IPS-15b (cell line): ENCODE measurements around the gene BCL6.
A peak's percentile ranks its signal among the peaks of the same experiment; 100 is the strongest.

ENCODE experiments used
- H3K27me3 ChIP-seq: one replicate; pipeline ENCODE4 v1.6.1; 2013; ENCODE audit warnings: low read length; ENCODE audit not compliant: control insufficient read depth, insufficient read depth
- H3K36me3 ChIP-seq: one replicate; pipeline ENCODE4 v1.6.1; 2013; ENCODE audit warnings: low read length; ENCODE audit not compliant: control insufficient read depth, insufficient read depth
- H3K4me1 ChIP-seq: one replicate; pipeline ENCODE4 v1.6.1; 2013; ENCODE audit warnings: mild to moderate bottlenecking, low read length; ENCODE audit not compliant: control insufficient read depth, insufficient read depth
- H3K4me3 ChIP-seq: one replicate; pipeline ENCODE4 v1.5.1; 2013; ENCODE audit warnings: low read depth, low read length
- H3K9ac ChIP-seq: one replicate; pipeline ENCODE4 v1.6.1; 2013; ENCODE audit warnings: low read depth, mild to moderate bottlenecking, low read length
- H3K9me3 ChIP-seq: one replicate; pipeline ENCODE4 v1.6.1; 2013; ENCODE audit warnings: mild to moderate bottlenecking, low read length; ENCODE audit not compliant: control insufficient read depth, insufficient read depth

BCL6 gene

GRCh38 chr3:187719628-187720336 is 25.5 kb downstream of the BCL6 start:
- Histone ChIP-seq H3K9ac (no peak overlapping the region), H3K4me3 (peak overlapping the region; percentile 4), H3K36me3 (peaks cover under 1% of the 10 kb centered on the region), H3K9me3 (no peaks in the 10 kb centered on the region), H3K27me3 (no peaks in the 10 kb centered on the region), H3K4me1 (peaks cover 10% of the 10 kb centered on the region)

- no peaks in the 10 kb centered on the region for H3K36me3 ChIP-seq
- H3K4me3 ChIP-seq: no peak overlapping the region
- no peaks in the 10 kb centered on the region for H3K9me3 ChIP-seq
- peaks cover 10% of the 10 kb centered on the region for H3K4me1 ChIP-seq
- no peaks in the 10 kb centered on the region for H3K27me3 ChIP-seq
- no peak overlapping the region for H3K9ac ChIP-seq
Measured at GRCh38 chr3:187718802-187719201, 26.5 kb downstream of the BCL6 start.

- no peak overlapping the region for H3K9ac ChIP-seq
- H3K27me3 ChIP-seq: no peaks in the 10 kb centered on the region
- H3K4me1 ChIP-seq: peaks cover 10% of the 10 kb centered on the region
- H3K4me3 ChIP-seq: no peak overlapping the region
- H3K9me3 ChIP-seq: no peaks in the 10 kb centered on the region
- H3K36me3 ChIP-seq: no peaks in the 10 kb centered on the region
Measured at GRCh38 chr3:187717572-187717971, 27.7 kb downstream of the BCL6 start.

- Histone ChIP-seq H3K4me1 (peaks cover 2% of the 10 kb centered on the region), H3K27me3 (no peaks in the 10 kb centered on the region), H3K9ac (no peak overlapping the region), H3K4me3 (no peak overlapping the region), H3K36me3 (no peaks in the 10 kb centered on the region), H3K9me3 (no peaks in the 10 kb centered on the region)
Measured at GRCh38 chr3:187714404-187714979, 30.8 kb downstream of the BCL6 start.

- no peaks in the 10 kb centered on the region for H3K36me3 ChIP-seq
- H3K4me1 ChIP-seq: no peaks in the 10 kb centered on the region
Measured at GRCh38 chr3:187713504-187713903, 31.8 kb downstream of the BCL6 start.

GRCh38 chr3:187709155-187709554 is 36.1 kb downstream of the BCL6 start:
- Histone ChIP-seq H3K9me3 (no peaks in the 10 kb centered on the region), H3K4me1 (no peaks in the 10 kb centered on the region), H3K4me3 (no peak overlapping the region), H3K36me3 (no peaks in the 10 kb centered on the region), H3K9ac (no peak overlapping the region), H3K27me3 (no peaks in the 10 kb centered on the region)

More at GRCh38 chr3:187713504-187713903, 31.8 kb downstream of the BCL6 start:
- Histone ChIP-seq H3K27me3 (no peaks in the 10 kb centered on the region), H3K9ac (no peak overlapping the region), H3K4me3 (no peak overlapping the region), H3K9me3 (no peaks in the 10 kb centered on the region)

- H3K36me3 ChIP-seq: no peaks in the 10 kb centered on the region
- H3K4me1 ChIP-seq: no peaks in the 10 kb centered on the region
- H3K9ac ChIP-seq: no peak overlapping the region
- no peak overlapping the region for H3K4me3 ChIP-seq
- H3K9me3 ChIP-seq: no peaks in the 10 kb centered on the region
- no peaks in the 10 kb centered on the region for H3K27me3 ChIP-seq
Measured at GRCh38 chr3:187708696-187709095, 36.6 kb downstream of the BCL6 start.

GRCh38 chr3:187706971-187707370 is 38.3 kb downstream of the BCL6 start:
- H3K27me3 ChIP-seq: no peaks in the 10 kb centered on the region
- no peaks in the 10 kb centered on the region for H3K4me1 ChIP-seq
- H3K4me3 ChIP-seq: no peak overlapping the region
- no peaks in the 10 kb centered on the region for H3K36me3 ChIP-seq
- H3K9me3 ChIP-seq: no peaks in the 10 kb centered on the region
- H3K9ac ChIP-seq: no peak overlapping the region

- no peaks in the 10 kb centered on the region for H3K27me3 ChIP-seq
- no peaks in the 10 kb centered on the region for H3K36me3 ChIP-seq
- no peak overlapping the region for H3K9ac ChIP-seq
- no peak overlapping the region for H3K4me3 ChIP-seq
- H3K9me3 ChIP-seq: no peaks in the 10 kb centered on the region
- no peaks in the 10 kb centered on the region for H3K4me1 ChIP-seq
Measured at GRCh38 chr3:187705164-187705563, 40.1 kb downstream of the BCL6 start.

- Histone ChIP-seq H3K9me3 (no peaks in the 10 kb centered on the region), H3K27me3 (no peaks in the 10 kb centered on the region), H3K4me3 (no peak within 1 kb of the TSS), H3K4me1 (no peaks in the 10 kb centered on the region), H3K9ac (no peak within 1 kb of the TSS), H3K36me3 (no peaks in the 10 kb centered on the region)
Measured at GRCh38 chr3:187702507-187703033, 42.7 kb downstream of the BCL6 start, which contains the start of gene RTP2. Gene RTP2 (minus strand): TSS chr3:187702557. CDS start chr3:187702128, 429 bp downstream.

- Histone ChIP-seq H3K9ac (no peak overlapping the region), H3K4me3 (no peak overlapping the region), H3K9me3 (no peaks in the 10 kb centered on the region), H3K27me3 (no peaks in the 10 kb centered on the region), H3K36me3 (no peaks in the 10 kb centered on the region), H3K4me1 (no peaks in the 10 kb centered on the region)
Measured at GRCh38 chr3:187700249-187700648, 45.0 kb downstream of the BCL6 start.
